GM06990 (cell line): Measurements from ENCODE around the gene MAPKBP1.

Experiments
- DNase-seq: peaks from one replicate; pipeline ENCODE4 v3.0.0-alpha.2; 2011; ENCODE audit not compliant: insufficient read length; ENCODE audit errors: extremely low read depth
- H3K27me3 ChIP-seq: replicated peaks from 2 replicates; pipeline ENCODE4 v1.6.0; 2011; ENCODE audit warnings: low read length; ENCODE audit not compliant: control insufficient read depth, insufficient read depth
- H3K36me3 ChIP-seq: 2 replicates; pipeline ENCODE4 v1.5.1; 2011; ENCODE audit warnings: low read length; ENCODE audit not compliant: control insufficient read depth, insufficient read depth
- H3K4me3 ChIP-seq: replicated peaks from 2 replicates; pipeline ENCODE4 v1.5.1; 2011; ENCODE audit warnings: low read depth, mild to moderate bottlenecking, control low read depth, low read length
- TF ChIP-seq, protein P1 (sequence below): IDR thresholded peaks from 2 replicates; pipeline ENCODE4 v1.5.1; 2011; ENCODE audit warnings: low read length, control low read depth, mild to moderate bottlenecking, inconsistent platforms; ENCODE audit not compliant: insufficient read depth, poor library complexity, severe bottlenecking

Gene MAPKBP1

DNA sequence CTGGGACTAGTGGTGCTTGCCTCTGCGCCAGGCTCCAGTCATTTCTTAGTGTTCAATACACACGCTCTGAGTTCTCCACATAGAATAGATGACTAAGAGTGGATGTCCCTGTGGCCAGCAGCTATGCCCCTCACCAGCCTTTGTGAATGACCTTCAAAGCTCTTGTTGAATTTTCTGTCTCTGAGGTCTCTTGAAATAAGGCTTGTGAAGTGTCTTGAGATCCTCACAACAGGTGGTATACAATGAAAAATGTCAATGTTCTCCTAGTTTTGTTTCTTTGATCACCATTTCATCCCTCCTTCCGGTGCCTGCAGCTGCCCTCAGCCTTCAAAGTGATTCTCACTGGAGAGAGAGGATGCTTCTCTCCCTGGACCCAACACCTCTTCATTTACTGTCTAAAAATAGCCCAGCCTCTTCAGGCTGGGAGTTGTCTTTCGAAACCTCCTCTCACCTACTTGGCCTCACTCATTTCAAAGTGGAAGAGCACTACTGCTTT lies 5.4 kb downstream of the MAPKBP1 start:
- no peak for DNase-seq
- TF ChIP-seq, protein P1, sequence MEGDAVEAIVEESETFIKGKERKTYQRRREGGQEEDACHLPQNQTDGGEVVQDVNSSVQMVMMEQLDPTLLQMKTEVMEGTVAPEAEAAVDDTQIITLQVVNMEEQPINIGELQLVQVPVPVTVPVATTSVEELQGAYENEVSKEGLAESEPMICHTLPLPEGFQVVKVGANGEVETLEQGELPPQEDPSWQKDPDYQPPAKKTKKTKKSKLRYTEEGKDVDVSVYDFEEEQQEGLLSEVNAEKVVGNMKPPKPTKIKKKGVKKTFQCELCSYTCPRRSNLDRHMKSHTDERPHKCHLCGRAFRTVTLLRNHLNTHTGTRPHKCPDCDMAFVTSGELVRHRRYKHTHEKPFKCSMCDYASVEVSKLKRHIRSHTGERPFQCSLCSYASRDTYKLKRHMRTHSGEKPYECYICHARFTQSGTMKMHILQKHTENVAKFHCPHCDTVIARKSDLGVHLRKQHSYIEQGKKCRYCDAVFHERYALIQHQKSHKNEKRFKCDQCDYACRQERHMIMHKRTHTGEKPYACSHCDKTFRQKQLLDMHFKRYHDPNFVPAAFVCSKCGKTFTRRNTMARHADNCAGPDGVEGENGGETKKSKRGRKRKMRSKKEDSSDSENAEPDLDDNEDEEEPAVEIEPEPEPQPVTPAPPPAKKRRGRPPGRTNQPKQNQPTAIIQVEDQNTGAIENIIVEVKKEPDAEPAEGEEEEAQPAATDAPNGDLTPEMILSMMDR: no peak
- no peaks in the 10 kb centered on the region for H3K27me3 ChIP-seq
- H3K4me3 ChIP-seq: no peak overlapping the region
- no peaks in the 10 kb centered on the region for H3K36me3 ChIP-seq

DNA sequence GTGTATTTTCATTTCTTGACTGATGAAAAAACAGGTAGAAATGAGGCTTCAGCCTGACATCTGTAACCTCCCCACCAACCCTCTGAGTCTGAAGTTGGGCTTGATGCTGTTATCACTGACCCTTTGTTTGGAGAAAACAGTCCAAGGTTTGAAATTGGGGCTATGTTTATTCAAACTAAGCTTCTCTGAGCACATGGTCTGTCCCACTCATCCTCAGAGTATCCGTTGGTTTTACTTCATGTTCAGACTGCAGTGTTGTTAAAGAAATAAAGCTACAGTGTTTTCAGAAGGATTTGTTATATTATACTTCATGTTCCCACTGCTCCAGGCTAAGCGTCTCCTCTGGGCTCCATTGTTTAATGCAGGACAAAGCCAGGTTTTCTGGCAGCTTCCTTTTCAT lies 6.0 kb downstream of the MAPKBP1 start:
- TF ChIP-seq, protein P1: no peak
- no peaks in the 10 kb centered on the region for H3K36me3 ChIP-seq
- H3K27me3 ChIP-seq: no peaks in the 10 kb centered on the region
- no peak overlapping the region for H3K4me3 ChIP-seq
- no peak for DNase-seq

DNA sequence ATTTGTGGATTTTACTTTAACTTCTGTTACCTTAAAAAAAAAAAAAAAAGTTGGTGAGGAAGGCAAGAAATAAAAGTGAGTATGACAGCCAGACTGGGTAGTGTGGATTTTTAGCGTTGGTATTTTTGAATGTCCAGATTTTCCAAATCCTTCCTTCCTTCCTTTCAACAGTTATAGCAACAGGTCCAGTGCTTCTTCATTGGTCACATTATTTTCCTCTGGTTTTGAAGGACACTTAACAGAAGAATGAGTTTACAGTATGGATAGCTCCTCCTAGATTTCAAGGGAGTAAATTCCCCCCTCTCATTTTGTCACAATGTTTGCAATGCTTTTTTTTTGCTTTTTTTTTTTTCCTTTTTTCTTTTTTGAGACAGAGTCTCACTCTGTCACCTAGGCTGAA lies 6.4 kb downstream of the MAPKBP1 start:
- no peak for DNase-seq
- no peaks in the 10 kb centered on the region for H3K36me3 ChIP-seq
- TF ChIP-seq, protein P1: no peak
- H3K27me3 ChIP-seq: no peaks in the 10 kb centered on the region
- no peak overlapping the region for H3K4me3 ChIP-seq

DNA sequence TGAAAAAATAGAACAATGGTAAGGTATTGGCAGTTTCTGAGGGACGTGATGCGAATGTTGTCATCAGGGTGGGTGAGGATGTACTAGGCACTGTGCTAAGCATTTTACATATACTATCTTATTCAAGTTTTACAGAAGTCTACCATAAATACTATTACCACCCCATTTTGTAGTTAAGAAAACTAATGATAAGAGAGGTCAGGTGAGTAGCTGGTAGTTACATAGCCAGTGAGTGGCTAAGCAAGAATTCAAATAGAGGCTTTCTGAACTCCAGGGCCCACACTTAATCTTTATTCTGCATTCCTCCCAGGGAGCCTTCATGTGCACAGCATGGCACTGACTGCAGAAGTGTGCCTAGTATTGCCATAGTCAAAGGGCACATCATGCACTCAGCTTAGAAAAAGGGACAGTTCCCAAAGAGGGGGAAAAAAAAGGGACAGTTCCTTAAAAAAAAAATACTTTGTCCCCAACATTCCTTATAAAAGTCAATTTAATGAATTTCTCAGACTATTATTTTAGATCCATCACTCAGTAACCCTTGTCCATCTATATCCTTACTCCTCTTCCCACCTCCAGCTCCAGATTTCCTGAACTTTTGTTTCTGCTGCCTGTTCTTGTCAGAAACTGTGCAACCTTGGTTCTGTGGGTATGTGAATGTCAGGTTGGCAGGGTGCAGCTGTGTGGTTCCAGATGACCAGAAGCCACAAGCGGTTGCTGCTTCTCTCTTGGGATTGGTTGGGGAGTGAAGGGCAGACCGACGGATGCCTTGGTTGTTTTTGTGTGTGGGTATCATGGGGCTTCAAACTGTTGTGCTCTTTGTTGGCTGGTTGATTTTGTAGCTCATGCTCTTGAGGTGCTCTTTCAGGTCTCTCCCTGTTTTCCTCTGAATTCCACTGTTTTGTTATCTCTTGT lies 8.3 kb downstream of the MAPKBP1 start:
- no peak for DNase-seq

DNA sequence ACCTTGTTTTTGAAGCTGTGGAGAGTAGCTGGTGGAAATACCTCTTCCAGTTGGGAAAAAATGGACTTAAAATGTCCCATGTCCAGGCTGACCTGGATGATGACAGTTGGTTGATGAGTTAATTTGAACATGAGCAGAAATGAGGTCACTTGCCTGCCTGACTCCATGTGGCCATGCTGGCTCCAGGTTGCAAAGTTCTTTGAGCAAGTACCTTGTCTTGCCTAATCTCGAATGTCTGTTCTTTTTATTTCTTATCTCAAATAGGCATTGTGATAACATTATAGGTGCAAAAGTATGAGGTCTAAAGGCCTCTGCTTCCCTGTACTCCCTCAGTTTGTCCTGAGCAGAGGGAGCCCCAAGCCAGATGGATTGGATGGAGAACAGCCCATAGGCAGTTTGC lies 9.0 kb downstream of the MAPKBP1 start:
- Histone ChIP-seq H3K36me3 (no peaks in the 10 kb centered on the region), H3K27me3 (no peaks in the 10 kb centered on the region), H3K4me3 (no peak overlapping the region)
- TF ChIP-seq, protein P1: no peak
- no peak for DNase-seq

More for the DNA sequence above, 8.3 kb downstream of the MAPKBP1 start:
- TF ChIP-seq, protein P1: no peak
- no peak overlapping the region for H3K4me3 ChIP-seq
- no peaks in the 10 kb centered on the region for H3K27me3 ChIP-seq
- no peaks in the 10 kb centered on the region for H3K36me3 ChIP-seq

DNA sequence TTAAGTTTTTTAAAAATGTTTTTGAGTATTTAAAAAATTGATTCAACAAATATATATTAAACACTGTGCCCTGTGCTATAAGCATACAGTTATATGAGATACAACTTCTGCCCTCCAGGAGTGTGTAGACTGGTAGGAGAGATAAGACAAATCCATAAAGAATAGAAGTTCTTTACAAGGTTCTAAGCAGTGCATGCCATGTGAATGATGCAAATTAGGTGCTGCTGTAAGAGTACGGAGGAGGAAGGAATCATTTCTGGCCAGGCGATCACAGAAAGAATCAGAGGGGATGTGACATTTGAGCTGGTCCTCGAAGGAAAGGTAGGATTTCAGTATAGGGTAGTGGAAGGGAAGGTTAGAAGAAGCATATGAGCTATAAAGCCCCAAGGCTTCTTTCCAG lies 14.0 kb downstream of the MAPKBP1 start:
- TF ChIP-seq, protein P1: no peak
- Histone ChIP-seq H3K27me3 (no peaks in the 10 kb centered on the region), H3K36me3 (no peaks in the 10 kb centered on the region), H3K4me3 (no peak overlapping the region)
- no peak for DNase-seq
